GM18907 (cell line): Measurements from ENCODE around the gene CYP2D6.
"Not testable (repeated sequence)": the region's sequence is repeated elsewhere in the genome, so short reads cannot be mapped to it uniquely, and the experiment has no call there.

ENCODE experiments used
- ATAC-seq: cut with Tn5 transposase; IDR thresholded peaks from one replicate; pipeline ENCODE4 v1.9.1; 2021; ENCODE audit warnings: mild to moderate bottlenecking, moderate library complexity; ENCODE audit not compliant: unreplicated experiment

CYP2D6 gene

GRCh38 chr22:42158456-42159132 lies 28.0 kb upstream of the CYP2D6 start:
- no peak for ATAC-seq

- no peak for ATAC-seq
These were observed 26.0 kb upstream of the CYP2D6 start for GRCh38 chr22:42156598-42156997.

DNA sequence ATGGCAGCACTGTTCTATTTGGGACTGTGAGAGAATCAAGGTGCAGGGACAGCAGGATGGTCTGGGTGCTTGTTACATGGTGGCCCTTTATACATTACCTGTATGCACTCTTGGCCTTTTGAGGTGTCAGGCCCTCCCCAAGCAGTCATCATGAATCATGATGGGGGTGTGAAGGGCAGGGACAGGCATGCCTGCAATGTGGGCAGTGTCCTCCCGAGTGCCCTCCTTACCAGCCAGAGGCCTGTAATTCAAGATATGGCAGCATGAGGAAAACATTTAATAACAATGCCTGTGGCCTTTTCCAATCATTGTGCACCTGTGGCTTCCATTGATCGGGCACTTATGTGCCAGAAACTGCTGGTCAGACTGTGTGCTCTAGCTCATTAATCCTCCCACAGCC lies 25.5 kb upstream of the CYP2D6 start:
- ATAC-seq, result no peak

DNA sequence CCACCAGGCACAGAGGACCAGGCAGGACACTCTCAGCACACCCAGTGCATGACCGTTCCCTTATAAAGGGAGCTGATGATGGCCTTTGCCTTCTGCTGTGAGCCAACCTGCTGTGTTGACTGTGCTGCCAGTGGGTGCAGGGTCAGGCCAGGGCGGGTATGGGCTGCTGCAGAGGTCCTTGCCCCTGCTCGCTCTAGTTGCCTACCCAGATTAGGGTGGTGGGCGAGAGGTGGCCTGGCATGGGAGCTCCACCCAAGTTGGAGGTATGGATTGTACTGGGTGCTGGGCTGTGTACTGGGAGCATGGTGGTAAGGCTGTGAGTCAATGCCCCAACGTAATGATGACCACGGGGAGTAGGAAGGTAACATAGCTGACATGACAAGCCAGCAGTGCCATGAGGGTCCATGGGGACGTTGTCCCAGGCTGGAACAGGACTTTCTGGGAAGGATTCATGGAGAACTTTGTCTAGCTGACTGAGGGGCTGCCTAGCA lies 24.5 kb upstream of the CYP2D6 start:
- ATAC-seq, result no peak

GRCh38 chr22:42154293-42155052 lies 23.9 kb upstream of the CYP2D6 start:
- ATAC-seq, result no peak

DNA sequence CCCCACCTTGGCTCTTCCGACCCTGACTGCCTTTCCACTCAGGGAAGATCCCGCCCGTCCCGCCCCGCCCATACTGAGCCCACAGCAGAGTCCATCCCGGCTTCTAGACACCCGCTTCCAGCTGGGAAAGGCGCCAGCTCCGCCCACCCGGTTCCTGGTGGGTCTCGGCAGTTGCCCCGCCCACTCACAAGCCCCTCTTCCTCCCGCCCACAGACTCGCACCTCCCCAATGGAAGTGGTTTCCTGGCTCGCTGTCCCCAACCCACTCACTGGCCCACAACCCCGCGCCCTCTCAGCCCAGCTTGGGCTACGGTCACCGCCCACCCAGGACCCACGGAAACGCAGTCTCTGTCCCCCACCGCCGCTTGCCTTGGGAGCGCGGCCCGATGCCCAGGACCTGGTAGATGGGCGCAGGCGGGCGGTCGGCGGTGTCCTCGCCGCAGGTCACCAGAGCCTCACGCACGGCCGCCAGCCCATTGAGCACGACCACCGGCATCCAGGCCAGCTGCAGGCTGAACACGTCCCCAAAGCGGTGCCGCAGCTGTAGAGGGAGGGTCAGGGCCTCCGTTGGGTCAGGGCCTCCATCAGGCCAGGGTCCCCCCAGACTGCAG lies 22.2 kb upstream of the CYP2D6 start:
- ATAC-seq, result no peak

DNA sequence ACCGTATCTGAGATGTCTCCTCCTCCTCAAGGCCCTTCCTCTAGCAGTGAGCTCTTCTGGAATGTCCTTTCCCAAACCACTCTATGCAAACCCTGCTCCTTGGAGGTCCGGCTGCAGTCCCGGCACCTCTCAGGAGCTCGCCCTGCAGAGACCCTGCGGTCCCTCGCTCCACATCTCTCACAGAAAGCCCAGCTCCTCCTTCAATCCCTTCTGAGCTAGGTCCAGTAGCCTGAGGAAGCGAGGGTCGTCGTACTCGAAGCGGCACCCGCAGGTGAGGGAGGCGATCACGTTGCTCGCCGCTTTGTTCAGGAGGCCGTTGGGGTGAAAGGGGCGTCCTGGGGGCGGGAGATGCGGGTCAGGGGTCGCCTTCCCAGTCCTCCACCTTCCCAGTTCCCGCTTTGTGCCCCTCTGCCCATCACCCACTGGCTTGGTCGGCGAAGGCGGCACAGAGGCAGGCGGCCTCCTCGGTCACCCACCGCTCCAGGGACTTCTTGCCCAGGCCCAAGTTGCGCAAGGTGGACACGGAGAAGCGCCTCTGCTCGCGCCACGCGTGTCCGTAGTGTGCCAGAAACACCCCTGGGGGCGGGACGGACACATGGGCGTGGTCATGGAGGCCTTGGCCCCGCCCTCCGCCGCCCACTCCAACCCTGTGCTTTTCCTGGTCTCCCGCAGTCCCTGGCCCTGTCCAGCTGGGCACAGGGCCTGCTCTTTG lies 21.5 kb upstream of the CYP2D6 start:
- no peak for ATAC-seq

DNA sequence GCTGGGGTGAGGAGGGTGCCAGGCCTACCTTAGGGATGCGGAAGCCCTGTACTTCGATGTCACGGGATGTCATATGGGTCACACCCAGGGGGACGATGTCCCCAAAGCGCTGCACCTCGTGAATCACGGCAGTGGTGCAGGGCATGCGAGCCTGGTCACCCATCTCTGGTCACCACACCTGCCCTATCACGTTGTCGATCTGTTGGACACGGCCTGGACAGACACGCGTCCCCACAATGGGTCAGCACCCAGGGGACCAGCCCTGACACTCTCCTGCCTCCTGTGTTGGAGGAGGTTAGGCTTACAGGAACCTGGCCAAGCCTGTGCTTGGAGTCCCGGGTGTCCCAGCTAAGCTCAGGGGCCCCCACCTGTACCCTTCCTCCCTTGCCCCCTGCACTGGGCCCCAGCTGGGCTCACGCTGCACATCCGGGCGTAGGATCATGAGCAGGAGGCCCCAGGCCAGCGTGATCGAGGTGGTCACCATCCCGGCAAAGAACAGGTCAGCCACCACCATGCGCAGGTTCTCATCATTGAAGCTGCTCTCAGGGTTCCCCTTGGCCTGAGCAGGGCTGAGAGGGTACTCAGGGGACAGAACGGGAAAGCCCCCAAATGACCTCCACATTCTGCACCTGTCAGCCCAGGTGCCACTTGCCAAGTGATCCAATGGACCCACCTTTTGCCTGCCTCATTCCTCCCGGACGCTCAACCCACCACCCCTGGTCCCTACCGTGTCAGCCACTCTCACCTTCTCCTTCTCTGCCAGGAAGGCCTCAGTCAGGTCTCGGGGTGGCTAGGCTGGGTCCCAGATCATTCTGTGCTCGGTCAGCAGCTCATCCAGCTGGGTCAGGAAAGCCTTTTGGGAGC lies 20.3 kb upstream of the CYP2D6 start:
- ATAC-seq, result no peak

GRCh38 chr22:42149798-42150197 lies 19.2 kb upstream of the CYP2D6 start:
- not testable (repeated sequence) for ATAC-seq

DNA sequence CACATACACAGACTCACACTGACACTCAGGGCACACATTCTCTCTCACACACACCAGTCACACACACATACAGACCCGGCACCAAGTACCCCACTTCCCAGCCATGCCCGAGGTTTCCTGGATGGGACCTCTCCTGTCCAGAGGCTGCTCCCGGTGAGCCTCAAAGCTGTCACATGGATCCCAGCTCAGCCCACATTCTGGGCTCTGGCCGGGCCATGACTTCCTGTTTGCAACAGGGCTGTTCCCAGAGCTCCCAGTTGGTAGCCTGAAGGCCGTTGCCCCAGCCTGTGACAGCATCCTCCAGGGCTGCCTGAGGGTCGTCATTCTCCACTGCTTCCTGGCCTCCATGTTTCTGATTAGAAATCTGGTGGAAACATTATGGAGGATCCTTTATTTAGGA lies 14.6 kb upstream of the CYP2D6 start:
- ATAC-seq, result no peak

GRCh38 chr22:42143859-42144822 lies 13.5 kb upstream of the CYP2D6 start:
- not testable (repeated sequence) for ATAC-seq

DNA sequence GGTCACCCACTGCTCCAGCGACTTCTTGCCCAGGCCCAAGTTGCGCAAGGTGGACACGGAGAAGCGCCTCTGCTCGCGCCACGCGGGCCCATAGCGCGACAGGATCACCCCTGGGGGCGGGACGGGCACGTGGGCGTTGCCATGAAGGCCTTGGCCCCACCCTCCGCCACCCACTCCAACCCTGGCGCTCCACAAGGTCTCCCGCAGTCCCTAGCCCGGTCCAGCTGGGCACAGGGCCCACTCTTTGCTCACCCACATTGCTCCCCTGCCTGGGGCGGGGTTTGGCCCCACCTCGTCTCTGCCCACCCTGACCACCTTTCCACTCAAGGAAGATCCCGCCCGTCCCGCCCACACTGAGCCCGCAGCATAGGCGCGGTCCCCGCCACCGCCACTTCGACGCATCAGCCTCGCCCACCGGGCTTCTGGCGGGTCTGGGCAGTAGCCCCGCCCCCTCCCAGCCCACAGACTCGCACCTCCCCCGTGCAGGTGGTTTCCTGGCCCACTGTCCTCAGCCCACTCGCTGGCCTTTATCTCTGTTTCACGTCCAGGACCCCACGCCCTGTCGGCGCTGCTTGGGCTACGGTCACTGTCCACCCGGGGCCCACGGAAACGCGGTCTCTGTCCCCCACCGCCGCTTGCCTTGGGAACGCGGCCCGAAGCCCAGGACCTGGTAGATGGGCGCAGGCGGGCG lies 12.3 kb upstream of the CYP2D6 start:
- no peak for ATAC-seq

- ATAC-seq, result not testable (repeated sequence)
These were observed 10.9 kb upstream of the CYP2D6 start for GRCh38 chr22:42141307-42142057.

DNA sequence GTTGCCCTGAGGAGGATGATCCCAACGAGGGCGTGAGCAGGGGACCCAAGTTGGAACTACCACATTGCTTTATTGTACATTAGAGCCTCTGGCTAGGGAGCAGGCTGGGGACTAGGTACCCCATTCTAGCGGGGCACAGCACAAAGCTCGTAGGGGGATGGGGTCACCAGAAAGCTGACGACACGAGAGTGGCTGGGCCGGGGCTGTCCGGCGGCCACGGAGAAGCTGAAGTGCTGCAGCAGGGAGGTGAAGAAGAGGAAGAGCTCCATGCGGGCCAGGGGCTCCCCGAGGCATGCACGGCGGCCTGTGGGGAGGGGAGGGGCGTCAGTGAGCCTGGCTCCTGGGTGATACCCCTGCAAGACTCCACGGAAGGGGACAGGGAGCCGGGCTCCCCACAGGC lies 9.5 kb upstream of the CYP2D6 start:
- ATAC-seq, result not testable (repeated sequence)

DNA sequence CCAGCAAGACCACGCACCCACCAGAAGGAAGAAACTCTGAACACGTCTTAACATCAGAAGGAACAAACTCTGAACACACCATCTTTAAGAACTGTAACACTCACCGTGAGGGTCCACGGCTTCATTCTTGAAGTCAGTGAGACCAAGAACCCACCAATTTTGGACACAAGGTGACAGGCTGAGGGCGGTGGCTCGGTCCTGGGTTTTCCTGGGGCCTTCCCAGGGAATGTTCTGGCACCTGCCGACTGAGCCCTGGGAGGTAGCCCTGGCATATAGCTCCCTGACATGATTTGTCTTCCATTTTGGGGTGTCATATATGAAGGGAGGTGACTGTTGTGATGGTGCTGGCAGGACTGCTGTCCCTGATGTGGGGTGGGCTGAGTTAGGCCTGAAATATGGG lies 8.9 kb upstream of the CYP2D6 start:
- ATAC-seq, result not testable (repeated sequence)

DNA sequence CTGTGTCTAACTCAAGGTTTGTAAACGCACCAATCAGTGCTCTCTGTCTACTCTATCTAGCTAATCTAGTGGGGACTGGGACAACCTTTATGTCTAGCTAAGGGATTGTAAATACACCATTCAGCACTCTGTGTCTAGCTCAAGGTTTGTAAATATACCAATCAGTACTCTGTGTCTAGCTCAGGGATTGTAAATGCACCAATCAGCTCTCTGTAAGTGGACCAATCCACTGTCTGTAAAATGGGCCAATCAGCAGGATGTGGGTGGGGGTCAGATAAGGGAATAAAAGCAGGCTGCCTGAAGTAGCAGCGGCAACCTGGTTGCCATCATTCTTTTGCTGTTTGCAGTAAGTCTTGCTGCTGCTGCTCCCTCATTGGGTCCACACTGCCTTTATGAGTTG lies 8.4 kb upstream of the CYP2D6 start:
- no peak for ATAC-seq

- no peak for ATAC-seq
These were observed 7.6 kb upstream of the CYP2D6 start for GRCh38 chr22:42138122-42138770.
